NCI-H2107 treated with DMSO at 0.1 percent for 48 hours (cell line): ENCODE measurements around the gene INTS15.

Experiments used
- DNase-seq: peaks from one replicate; lab custom pipeline; 2025; ENCODE audit not compliant: unreplicated experiment; lab: John Stamatoyannopoulos, UW

Gene INTS15

DNA sequence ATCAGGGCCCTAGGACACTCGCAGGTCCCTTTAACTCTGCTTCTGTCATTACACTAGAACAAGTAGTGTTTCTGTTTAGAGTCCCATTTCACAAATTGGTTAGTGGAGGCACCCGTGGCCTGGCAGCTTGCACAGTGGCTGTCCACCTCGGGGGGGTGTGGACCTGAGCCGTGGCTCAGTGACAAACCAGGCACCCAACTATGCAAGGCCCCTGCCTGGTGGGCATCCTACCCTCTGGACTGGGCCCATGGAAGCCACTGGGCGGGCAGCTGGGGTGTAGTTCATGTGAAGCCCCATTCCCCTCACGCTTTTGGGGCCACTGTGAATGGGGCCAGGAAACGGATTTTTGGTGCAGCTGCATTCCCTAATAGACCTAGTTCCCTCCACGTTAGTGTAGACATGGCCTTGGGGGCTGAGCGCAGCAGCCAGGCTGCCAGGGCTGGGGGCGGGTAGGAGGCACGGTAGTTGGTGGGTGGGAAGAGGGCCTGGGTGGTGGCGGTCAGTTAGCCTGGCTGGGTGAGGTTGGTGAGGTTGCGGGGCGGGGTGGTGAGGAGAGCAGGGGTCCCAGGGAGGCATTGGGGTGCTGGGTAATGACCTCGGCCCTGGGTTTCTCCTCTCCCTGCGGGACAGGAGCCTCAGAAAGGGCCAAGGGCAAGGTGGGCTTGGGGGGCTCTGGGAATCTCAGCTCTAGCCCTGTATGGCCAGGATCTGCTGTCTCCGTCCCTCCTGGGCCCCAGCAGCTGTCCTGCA, 66.0 kb downstream of the INTS15 start:
- no peak for DNase-seq

DNA sequence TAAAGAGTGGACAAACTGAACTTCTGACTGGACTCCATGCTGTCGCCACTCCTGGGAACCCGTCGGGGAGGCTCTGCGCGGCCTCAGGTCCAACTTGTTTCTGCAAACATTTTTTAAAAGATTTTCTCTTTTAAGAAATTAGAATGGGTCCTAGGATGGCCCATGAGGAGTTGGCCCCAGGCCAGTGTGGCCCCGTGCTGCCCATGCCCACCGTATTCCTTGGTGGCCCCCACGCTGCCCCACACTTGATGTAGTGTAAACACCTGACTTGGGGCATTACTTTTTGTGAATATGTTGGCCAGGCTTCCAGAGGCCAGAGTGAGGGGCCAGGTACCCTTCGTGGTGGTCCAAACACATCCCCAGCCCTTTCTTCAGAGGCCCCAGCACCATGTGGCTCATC, 66.6 kb downstream of the INTS15 start:
- DNase-seq, result no peak
